ENCODE data around the gene OTC.

The OTC gene

GRCh38 chrX:38437093-38437492, 84.7 kb downstream of the OTC start:
- no peaks in the 10 kb centered on the region for H3K9me3 ChIP-seq (ENCODE audit: low read length)
- H3K9ac ChIP-seq (ENCODE audit: low read length) = no peak overlapping the region
- H3K27ac ChIP-seq (ENCODE audit: low read depth, low read length, poor library complexity, severe bottlenecking) = no peak overlapping the region
- TF ChIP-seq CTCF (IDR thresholded peaks at IDR 0.05; ENCODE audit: low read length) (no peak), EZH2 (IDR thresholded peaks at IDR 0.05; ENCODE audit: borderline replicate concordance, low read length) (no peak)
- no peaks in the 10 kb centered on the region for H3K79me2 ChIP-seq (ENCODE audit: insufficient read depth, low read length)
- H2AFZ ChIP-seq (ENCODE audit: low read length) = no peak overlapping the region
- H3K27me3 ChIP-seq (ENCODE audit: insufficient read depth, low read length) = no peaks in the 10 kb centered on the region
- no peak overlapping the region for H3K4me3 ChIP-seq (ENCODE audit: low read depth, low read length, poor library complexity, severe bottlenecking)
- no peak overlapping the region for H3K4me2 ChIP-seq (ENCODE audit: low read length)
- no peaks in the 10 kb centered on the region for H3K9me2 ChIP-seq (ENCODE audit: low read depth, low read length)
- no peaks in the 10 kb centered on the region for H3K36me3 ChIP-seq (ENCODE audit: insufficient read depth, low read length)
- H3F3A ChIP-seq (ENCODE audit: insufficient read depth, low read length) = no peaks in the 10 kb centered on the region
- H3K4me1 ChIP-seq (ENCODE audit: insufficient read depth, low read length, severe bottlenecking) = no peaks in the 10 kb centered on the region
- H4K20me1 ChIP-seq (ENCODE audit: insufficient read depth, low read length) = no peaks in the 10 kb centered on the region

GRCh38 chrX:38438321-38438720, 85.9 kb downstream of the OTC start:
- TF ChIP-seq EZH2 (IDR thresholded peaks at IDR 0.05; ENCODE audit: borderline replicate concordance, low read length) = no peak
- TF ChIP-seq CTCF (IDR thresholded peaks at IDR 0.05; ENCODE audit: low read length) = no peak
- Histone ChIP-seq H3K79me2 (ENCODE audit: insufficient read depth, low read length) (no peaks in the 10 kb centered on the region), H3K36me3 (ENCODE audit: insufficient read depth, low read length) (no peaks in the 10 kb centered on the region), H3K9ac (ENCODE audit: low read length) (no peak overlapping the region), H3K4me3 (ENCODE audit: low read depth, low read length, poor library complexity, severe bottlenecking) (no peak overlapping the region), H3K4me1 (ENCODE audit: insufficient read depth, low read length, severe bottlenecking) (no peaks in the 10 kb centered on the region), H2AFZ (ENCODE audit: low read length) (no peak overlapping the region), H3F3A (ENCODE audit: insufficient read depth, low read length) (no peaks in the 10 kb centered on the region), H3K9me2 (ENCODE audit: low read depth, low read length) (no peaks in the 10 kb centered on the region), H3K4me2 (ENCODE audit: low read length) (no peak overlapping the region), H3K9me3 (ENCODE audit: low read length) (no peaks in the 10 kb centered on the region), H4K20me1 (ENCODE audit: insufficient read depth, low read length) (no peaks in the 10 kb centered on the region), H3K27ac (ENCODE audit: low read depth, low read length, poor library complexity, severe bottlenecking) (no peak overlapping the region), H3K27me3 (ENCODE audit: insufficient read depth, low read length) (no peaks in the 10 kb centered on the region)

GRCh38 chrX:38452603-38453002, 100.2 kb downstream of the OTC start:
- Histone ChIP-seq H4K20me1 (ENCODE audit: insufficient read depth, low read length) (no peaks in the 10 kb centered on the region), H3K27me3 (ENCODE audit: insufficient read depth, low read length) (no peaks in the 10 kb centered on the region), H3K9me2 (ENCODE audit: low read depth, low read length) (no peaks in the 10 kb centered on the region), H3K27ac (ENCODE audit: low read depth, low read length, poor library complexity, severe bottlenecking) (no peak overlapping the region), H3F3A (ENCODE audit: insufficient read depth, low read length) (no peaks in the 10 kb centered on the region), H3K9me3 (ENCODE audit: low read length) (no peaks in the 10 kb centered on the region), H3K9ac (ENCODE audit: low read length) (no peak overlapping the region), H3K4me1 (ENCODE audit: insufficient read depth, low read length, severe bottlenecking) (no peaks in the 10 kb centered on the region), H3K36me3 (ENCODE audit: insufficient read depth, low read length) (no peaks in the 10 kb centered on the region), H3K4me3 (ENCODE audit: low read depth, low read length, poor library complexity, severe bottlenecking) (no peak overlapping the region), H3K4me2 (ENCODE audit: low read length) (no peak overlapping the region), H2AFZ (ENCODE audit: low read length) (no peak overlapping the region), H3K79me2 (ENCODE audit: insufficient read depth, low read length) (no peaks in the 10 kb centered on the region)
- TF ChIP-seq EZH2 (IDR thresholded peaks at IDR 0.05; ENCODE audit: borderline replicate concordance, low read length) (no peak), CTCF (IDR thresholded peaks at IDR 0.05; ENCODE audit: low read length) (no peak)
